Right lobe of liver (tissue), 6 donors: ENCODE results near the gene MOB3B. TPM values are rescaled to one million over a fixed set of nuclear protein-coding genes. Genes with fewer than 3 reads are reported as not detected.

ENCODE experiments used
- ATAC-seq, 4 donors: fragments of 200-7000 bp; cut with Tn5 transposase; one replicate each; pipeline ENCODE4 v1.9.1; 2020; ENCODE audit warnings: mild to moderate bottlenecking in 4 of 4, moderate library complexity in 4 of 4
- DNase-seq, 3 donors: peaks; one replicate each; pipeline ENCODE4 v3.0.0-alpha.2; 2020
- H3K27ac ChIP-seq, 3 donors: fragments of 200-600 bp; one replicate each; pipeline ENCODE4 v1.8.0; 2022
- H3K27me3 ChIP-seq, 2 donors: fragments of 200-600 bp; one replicate each; pipeline ENCODE4 v1.8.0; 2022
- H3K36me3 ChIP-seq, 4 donors: fragments of 200-600 bp; sonication (generic) in 1 of 4; one replicate each; pipeline versions ENCODE4 v1.5.1 to v1.8.0; 2017 to 2022; ENCODE audit warnings: control low read depth in 1 of 4
- H3K4me1 ChIP-seq, 4 donors: fragments of 200-600 bp; sonication (generic) in 1 of 4; one replicate each; pipeline versions ENCODE4 v1.5.1 to v1.8.0; 2017 to 2022; ENCODE audit warnings: control low read depth in 1 of 4
- H3K4me3 ChIP-seq, 3 donors: fragments of 200-600 bp; one replicate each; pipeline ENCODE4 v1.8.0; 2022
- H3K9me3 ChIP-seq, 4 donors: fragments of 200-600 bp; sonication (generic) in 1 of 4; one replicate each; pipeline versions ENCODE4 v1.5.1 to v1.8.0; 2017 to 2022; ENCODE audit warnings: control low read depth in 1 of 4
- POLR2A ChIP-seq: fragments of 450-650 bp; IDR thresholded peaks from one replicate; pipeline ENCODE4 v1.6.1; 2017; ENCODE audit warnings: antibody characterized with exemption, mild to moderate bottlenecking
- WGBS: methylation state at CpG from one replicate; pipeline ENCODE4 v1.1.6; 2018; ENCODE audit warnings: low coverage, low lambda C conversion rate; ENCODE audit not compliant: insufficient coverage; ENCODE audit errors: missing lambda C conversion rate; 5-methylcytosine and 5-hydroxymethylcytosine counted together
- intact Hi-C, 2 donors: fragments of 100-400 bp; cut with DNase I; formaldehyde crosslinking; loops; one replicate each; pipeline versions ENCODE4 v1.11.2 to v1.14.1; 2022
- total RNA-seq, 6 experiments: library from RNA; depleted of rRNA in 2 of 6; stranded (reverse); fragments of >200 nt in 2 of 6; fragmentation: NEBNext Ultra II Directional in 3 of 6; extraction: Animal tissue kit (Norgen Biotek cat#: 25700) in 3 of 6; gene quantifications; one replicate each; pipeline versions ENCODE4 v1.1.0 to v1.2.4, GENCODE V29; 2016 to 2023
- TF ChIP-seq, protein P1 (sequence below), 4 donors: fragments of 200-600 bp in 3 of 4; fragments of 450-650 bp in 1 of 4; IDR thresholded peaks; one replicate each; pipeline versions ENCODE4 v1.5.1 to v1.8.0; 2016 to 2022; ENCODE audit warnings: antibody characterized with exemption in 4 of 4, mild to moderate bottlenecking in 2 of 4
- donor health status: DM: no; HTN: yes; CAD: no.
- donor health status: DM: no; HTN: no; CAD: no.
- donor health status: DM: no; HTN: no; CAD: no.
- donor health status: DM: no; HTN: yes; CAD: no.
- donor health status: DM: no; HTN: yes; CAD: no.

MOB3B gene
- total RNA-seq, 6 experiments from 2014 or later = 1.0 to 2.4 (median 1.7) TPM

DNA sequence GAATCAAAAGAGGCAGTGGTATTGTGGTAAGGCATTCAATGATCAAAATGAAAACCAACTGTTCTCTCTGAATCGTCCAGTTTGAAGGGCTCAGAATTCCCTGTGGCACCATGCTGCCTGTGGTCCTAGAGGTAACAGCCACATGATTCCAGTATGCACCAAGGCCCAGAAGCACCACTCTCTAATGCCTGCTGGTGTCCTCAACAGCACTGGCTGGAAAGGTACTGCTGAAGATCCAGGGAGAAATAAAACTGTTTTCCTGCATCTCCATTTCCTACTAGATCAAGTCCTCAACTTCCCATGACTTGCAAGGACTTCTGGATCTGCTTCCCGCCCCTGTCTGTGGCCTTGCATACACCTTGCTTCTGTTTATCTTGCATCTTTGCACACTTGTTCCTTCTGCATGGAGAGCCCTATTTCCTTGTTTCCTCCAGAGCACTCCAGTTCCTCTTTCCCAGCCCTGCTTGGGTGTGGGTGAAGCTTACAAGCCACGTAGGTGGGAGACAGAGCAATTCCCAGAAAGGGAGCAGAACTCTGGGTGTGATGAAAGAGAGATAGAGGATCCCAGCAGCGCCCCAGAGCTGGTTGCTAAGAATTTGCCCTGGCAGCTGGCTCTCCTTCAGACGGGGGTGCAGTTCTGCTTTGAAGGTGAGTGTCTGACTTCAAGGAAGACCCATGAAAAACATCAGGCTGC is 191.6 kb downstream of the MOB3B start:
- DNase-seq = no peak
- no peaks in the 10 kb centered on the region for H3K9me3 ChIP-seq
- H3K4me3 ChIP-seq = no peak overlapping the region
- no peak overlapping the region for H3K27ac ChIP-seq
- no peaks in the 10 kb centered on the region for H3K36me3 ChIP-seq
- peak in 3 of 4 donors; percentile 3 to 12 (median 12) for ATAC-seq
- intact Hi-C loops = loop anchor here in 1 of 2 donors (10.0 kb wide), 1 partner anchor 217 kb away; no protein-coding TSS in a partner anchor
- TF ChIP-seq POLR2A = no peak
- TF ChIP-seq, protein P1, sequence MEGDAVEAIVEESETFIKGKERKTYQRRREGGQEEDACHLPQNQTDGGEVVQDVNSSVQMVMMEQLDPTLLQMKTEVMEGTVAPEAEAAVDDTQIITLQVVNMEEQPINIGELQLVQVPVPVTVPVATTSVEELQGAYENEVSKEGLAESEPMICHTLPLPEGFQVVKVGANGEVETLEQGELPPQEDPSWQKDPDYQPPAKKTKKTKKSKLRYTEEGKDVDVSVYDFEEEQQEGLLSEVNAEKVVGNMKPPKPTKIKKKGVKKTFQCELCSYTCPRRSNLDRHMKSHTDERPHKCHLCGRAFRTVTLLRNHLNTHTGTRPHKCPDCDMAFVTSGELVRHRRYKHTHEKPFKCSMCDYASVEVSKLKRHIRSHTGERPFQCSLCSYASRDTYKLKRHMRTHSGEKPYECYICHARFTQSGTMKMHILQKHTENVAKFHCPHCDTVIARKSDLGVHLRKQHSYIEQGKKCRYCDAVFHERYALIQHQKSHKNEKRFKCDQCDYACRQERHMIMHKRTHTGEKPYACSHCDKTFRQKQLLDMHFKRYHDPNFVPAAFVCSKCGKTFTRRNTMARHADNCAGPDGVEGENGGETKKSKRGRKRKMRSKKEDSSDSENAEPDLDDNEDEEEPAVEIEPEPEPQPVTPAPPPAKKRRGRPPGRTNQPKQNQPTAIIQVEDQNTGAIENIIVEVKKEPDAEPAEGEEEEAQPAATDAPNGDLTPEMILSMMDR (IDR thresholded peaks at IDR 0.05) = no peak
- 41% methylated on average over 5 of the region's 5 CpGs for WGBS
- H3K4me1 ChIP-seq = no peaks in the 10 kb centered on the region
- H3K27me3 ChIP-seq = no peaks in the 10 kb centered on the region

DNA sequence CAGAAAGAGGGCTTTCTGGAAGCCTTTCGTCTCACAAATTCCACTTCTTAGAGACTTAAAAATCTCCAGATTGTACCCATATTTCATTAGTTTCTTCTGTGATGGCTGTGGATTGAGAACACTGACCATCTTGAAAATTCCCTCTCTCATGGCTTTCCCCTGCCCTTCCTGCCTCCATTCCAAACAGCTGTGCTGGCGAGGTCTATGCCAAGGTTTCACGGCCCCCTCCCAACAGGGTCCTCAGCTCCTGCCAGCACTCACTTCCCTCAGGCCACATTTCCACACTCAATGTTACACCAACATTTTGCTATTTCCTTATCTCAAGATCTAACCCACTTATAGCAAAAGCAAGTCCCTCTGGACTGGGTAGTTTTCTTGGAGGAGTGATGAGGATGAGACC is 192.4 kb downstream of the MOB3B start:
- no peaks in the 10 kb centered on the region for H3K9me3 ChIP-seq
- intact Hi-C loops = loop anchor here in 1 of 2 donors (10.0 kb wide), 1 partner anchor 218 kb away; no protein-coding TSS in a partner anchor
- no peak overlapping the region for H3K4me3 ChIP-seq
- 94% methylated on average over 3 of the region's 3 CpGs for WGBS
- no peaks in the 10 kb centered on the region for H3K27me3 ChIP-seq
- H3K36me3 ChIP-seq = no peaks in the 10 kb centered on the region
- no peak for TF ChIP-seq POLR2A
- TF ChIP-seq, protein P1 (IDR thresholded peaks at IDR 0.05) = no peak
- no peak for DNase-seq
- no peaks in the 10 kb centered on the region for H3K4me1 ChIP-seq
- ATAC-seq = no peak
- H3K27ac ChIP-seq = no peak overlapping the region

DNA sequence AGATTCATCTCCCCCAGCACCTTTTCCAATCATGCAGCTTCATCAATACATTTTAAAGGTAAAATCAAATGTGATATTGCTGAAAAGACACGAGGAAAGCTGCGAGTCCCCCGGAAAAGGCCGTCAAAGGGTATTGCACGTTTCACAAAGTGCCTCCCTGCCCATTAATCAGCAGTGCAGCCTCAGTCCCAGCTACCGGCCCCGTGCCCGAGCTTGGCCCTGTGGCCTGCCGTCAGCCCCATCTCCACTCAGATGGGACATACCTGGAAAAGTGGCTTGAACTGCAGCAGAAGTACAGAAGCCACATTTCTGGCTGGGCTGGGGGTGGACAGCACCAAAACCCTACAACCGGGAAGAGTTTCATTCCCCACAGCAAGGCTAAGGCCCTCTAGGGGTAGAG is 192.8 kb downstream of the MOB3B start:
- TF ChIP-seq, protein P1 (IDR thresholded peaks at IDR 0.05) = no peak
- no peaks in the 10 kb centered on the region for H3K9me3 ChIP-seq
- no peaks in the 10 kb centered on the region for H3K4me1 ChIP-seq
- intact Hi-C loops = loop anchor here in 1 of 2 donors (10.0 kb wide), 1 partner anchor 218 kb away; no protein-coding TSS in a partner anchor
- no peaks in the 10 kb centered on the region for H3K36me3 ChIP-seq
- no peak for ATAC-seq
- no peak overlapping the region for H3K27ac ChIP-seq
- WGBS = 73% methylated on average over 3 of the region's 10 CpGs
- no peak for DNase-seq
- H3K4me3 ChIP-seq = no peak overlapping the region
- H3K27me3 ChIP-seq = no peaks in the 10 kb centered on the region

DNA sequence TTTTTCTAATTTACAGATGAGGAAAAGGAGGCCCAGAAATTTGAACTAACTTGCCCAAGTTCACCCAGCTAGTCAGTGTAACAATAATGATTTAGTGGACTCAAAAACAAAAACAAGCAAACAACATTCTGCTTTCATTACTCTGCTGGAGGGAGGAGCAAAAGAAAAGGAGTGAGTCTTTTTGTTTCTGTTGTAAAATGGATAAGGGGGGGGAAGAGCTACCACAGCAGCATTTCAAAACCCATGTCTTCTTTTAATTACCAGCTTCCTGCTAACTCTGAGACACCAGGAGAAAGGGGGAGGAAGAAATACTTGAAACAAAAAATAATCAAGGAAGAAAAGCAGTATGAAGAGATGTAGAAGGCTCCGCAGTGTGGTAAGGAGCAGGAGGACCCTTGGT is 193.5 kb downstream of the MOB3B start:
- Histone ChIP-seq H3K4me1 (no peaks in the 10 kb centered on the region), H3K27ac (no peak overlapping the region), H3K27me3 (no peaks in the 10 kb centered on the region), H3K4me3 (no peak overlapping the region), H3K9me3 (no peaks in the 10 kb centered on the region), H3K36me3 (no peaks in the 10 kb centered on the region)
- DNase-seq = no peak
- ATAC-seq = no peak
- no peak for TF ChIP-seq POLR2A
- TF ChIP-seq, protein P1 (IDR thresholded peaks at IDR 0.05) = no peak
- intact Hi-C loops = loop anchor here in 1 of 2 donors (10.0 kb wide), 1 partner anchor 219 kb away; no protein-coding TSS in a partner anchor
- WGBS = 82% methylated on average over 1 of the region's 1 CpG
